RWPE2 (cell line): ENCODE measurements around the gene NRAP.

ENCODE experiments used
- ATAC-seq: fragments of 200-7000 bp; cut with Tn5 transposase; 3 replicates; pipeline ENCODE4 v1.9.1; 2021; ENCODE audit warnings: low read depth
- DNase-seq: peaks from one replicate; pipeline ENCODE4 v3.0.0-alpha.2; 2020; ENCODE audit warnings: low spot score
- H3K27ac ChIP-seq: fragments of 450-650 bp; 2 replicates; pipeline ENCODE4 v1.5.1; 2017; ENCODE audit warnings: mild to moderate bottlenecking; ENCODE audit not compliant: poor library complexity, severe bottlenecking
- H3K27me3 ChIP-seq: fragments of 250-450 bp; sonication (Bioruptor Pico); 2 replicates; pipeline ENCODE4 v1.5.1; 2021; ENCODE audit warnings: mild to moderate bottlenecking, moderate library complexity; ENCODE audit not compliant: insufficient read depth, poor library complexity, severe bottlenecking
- H3K36me3 ChIP-seq: fragments of 250-450 bp; sonication (Bioruptor Pico); 2 replicates; pipeline ENCODE4 v1.5.1; 2020; ENCODE audit warnings: low read depth, mild to moderate bottlenecking, moderate library complexity
- H3K4me1 ChIP-seq: fragments of 250-450 bp; sonication (Bioruptor Pico); 2 replicates; pipeline ENCODE4 v1.5.1; 2021; ENCODE audit warnings: mild to moderate bottlenecking, moderate library complexity; ENCODE audit not compliant: insufficient read depth, poor library complexity, severe bottlenecking
- H3K4me3 ChIP-seq: fragments of 250-450 bp; sonication (Bioruptor Pico); 2 replicates; pipeline ENCODE4 v1.5.1; 2021; ENCODE audit warnings: mild to moderate bottlenecking, moderate library complexity; ENCODE audit not compliant: severe bottlenecking
- H3K9me3 ChIP-seq: fragments of 250-450 bp; sonication (Bioruptor Pico); 2 replicates; pipeline ENCODE4 v1.5.1; 2021; ENCODE audit warnings: mild to moderate bottlenecking, moderate library complexity; ENCODE audit not compliant: severe bottlenecking
- TF ChIP-seq, protein P1 (sequence below): fragments of 450-650 bp; IDR thresholded peaks from one replicate; pipeline ENCODE4 v1.5.1; 2017; ENCODE audit warnings: mild to moderate bottlenecking, moderate library complexity; ENCODE audit not compliant: poor library complexity, severe bottlenecking

NRAP gene

DNA sequence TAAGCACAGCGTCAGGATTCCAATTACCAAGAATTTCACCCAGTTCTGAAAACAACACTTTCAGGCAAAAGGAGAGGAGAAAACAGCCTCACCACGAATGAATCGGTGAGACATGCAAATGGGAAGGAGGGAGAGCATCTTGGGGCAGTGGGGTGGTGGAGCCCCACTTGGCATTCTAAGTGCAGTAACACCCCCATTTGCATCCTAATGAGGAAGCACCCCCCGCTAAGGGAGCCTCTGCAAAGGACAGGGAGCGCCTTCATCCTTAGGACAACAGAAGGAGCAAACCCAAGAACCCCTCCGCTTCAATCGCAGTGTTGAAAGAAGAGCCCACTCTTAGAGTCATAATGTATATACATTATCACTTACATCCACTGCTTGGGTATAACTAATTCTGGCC lies 46.8 kb downstream of the NRAP start:
- Histone ChIP-seq H3K4me1 (no peaks in the 10 kb centered on the region), H3K27ac (no peak overlapping the region), H3K4me3 (no peak overlapping the region), H3K27me3 (peaks cover 4% of the 10 kb centered on the region), H3K36me3 (no peaks in the 10 kb centered on the region), H3K9me3 (no peaks in the 10 kb centered on the region)
- no peak for ATAC-seq
- DNase-seq, result no peak
- TF ChIP-seq, protein P1, sequence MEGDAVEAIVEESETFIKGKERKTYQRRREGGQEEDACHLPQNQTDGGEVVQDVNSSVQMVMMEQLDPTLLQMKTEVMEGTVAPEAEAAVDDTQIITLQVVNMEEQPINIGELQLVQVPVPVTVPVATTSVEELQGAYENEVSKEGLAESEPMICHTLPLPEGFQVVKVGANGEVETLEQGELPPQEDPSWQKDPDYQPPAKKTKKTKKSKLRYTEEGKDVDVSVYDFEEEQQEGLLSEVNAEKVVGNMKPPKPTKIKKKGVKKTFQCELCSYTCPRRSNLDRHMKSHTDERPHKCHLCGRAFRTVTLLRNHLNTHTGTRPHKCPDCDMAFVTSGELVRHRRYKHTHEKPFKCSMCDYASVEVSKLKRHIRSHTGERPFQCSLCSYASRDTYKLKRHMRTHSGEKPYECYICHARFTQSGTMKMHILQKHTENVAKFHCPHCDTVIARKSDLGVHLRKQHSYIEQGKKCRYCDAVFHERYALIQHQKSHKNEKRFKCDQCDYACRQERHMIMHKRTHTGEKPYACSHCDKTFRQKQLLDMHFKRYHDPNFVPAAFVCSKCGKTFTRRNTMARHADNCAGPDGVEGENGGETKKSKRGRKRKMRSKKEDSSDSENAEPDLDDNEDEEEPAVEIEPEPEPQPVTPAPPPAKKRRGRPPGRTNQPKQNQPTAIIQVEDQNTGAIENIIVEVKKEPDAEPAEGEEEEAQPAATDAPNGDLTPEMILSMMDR, result no peak

DNA sequence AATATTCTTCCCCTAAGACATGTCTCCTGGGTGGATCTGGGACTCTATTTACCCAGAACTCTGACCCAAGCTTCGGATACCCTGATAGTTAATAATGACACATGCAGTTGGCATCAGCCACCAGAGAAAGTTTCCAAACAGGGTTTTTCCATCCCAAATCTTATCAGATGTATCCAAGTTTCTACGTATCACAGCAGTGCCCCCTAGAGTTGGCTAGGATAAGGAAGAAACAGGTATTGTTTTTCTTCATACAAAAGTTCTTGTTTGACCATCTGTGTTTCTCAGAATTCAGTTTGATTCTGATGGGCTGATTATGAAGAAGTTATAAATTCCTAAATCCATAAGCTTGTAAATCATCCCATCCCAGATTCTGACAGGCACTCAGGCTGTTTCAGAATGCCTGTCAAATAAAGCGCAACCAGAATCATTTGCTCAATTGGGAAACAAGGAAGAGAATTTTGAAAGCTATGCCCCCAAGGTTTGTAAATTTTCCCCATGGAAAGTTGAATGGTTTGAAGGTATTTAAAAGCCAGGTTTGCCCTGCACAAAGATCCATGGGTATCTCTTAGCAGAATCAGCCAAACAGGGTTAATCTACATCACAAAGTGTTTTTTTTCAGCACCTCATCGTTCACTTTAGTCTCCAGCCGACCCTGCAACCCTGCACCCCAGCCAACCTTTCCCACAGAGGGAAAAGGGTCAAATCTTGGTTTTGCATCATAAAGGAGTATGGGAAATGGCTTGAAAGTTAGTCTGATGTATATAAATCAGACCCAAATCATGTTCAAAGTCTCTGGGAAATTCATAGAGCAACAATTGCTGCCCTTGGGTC lies 47.4 kb downstream of the NRAP start:
- H3K27me3 ChIP-seq, result no peaks in the 10 kb centered on the region
- no peaks in the 10 kb centered on the region for H3K9me3 ChIP-seq
- H3K4me3 ChIP-seq, result no peak overlapping the region
- no peaks in the 10 kb centered on the region for H3K36me3 ChIP-seq
- TF ChIP-seq, protein P1, result peak; percentile 24
- H3K4me1 ChIP-seq, result no peaks in the 10 kb centered on the region
- no peak for DNase-seq
- ATAC-seq, result no peak
- H3K27ac ChIP-seq, result no peak overlapping the region

DNA sequence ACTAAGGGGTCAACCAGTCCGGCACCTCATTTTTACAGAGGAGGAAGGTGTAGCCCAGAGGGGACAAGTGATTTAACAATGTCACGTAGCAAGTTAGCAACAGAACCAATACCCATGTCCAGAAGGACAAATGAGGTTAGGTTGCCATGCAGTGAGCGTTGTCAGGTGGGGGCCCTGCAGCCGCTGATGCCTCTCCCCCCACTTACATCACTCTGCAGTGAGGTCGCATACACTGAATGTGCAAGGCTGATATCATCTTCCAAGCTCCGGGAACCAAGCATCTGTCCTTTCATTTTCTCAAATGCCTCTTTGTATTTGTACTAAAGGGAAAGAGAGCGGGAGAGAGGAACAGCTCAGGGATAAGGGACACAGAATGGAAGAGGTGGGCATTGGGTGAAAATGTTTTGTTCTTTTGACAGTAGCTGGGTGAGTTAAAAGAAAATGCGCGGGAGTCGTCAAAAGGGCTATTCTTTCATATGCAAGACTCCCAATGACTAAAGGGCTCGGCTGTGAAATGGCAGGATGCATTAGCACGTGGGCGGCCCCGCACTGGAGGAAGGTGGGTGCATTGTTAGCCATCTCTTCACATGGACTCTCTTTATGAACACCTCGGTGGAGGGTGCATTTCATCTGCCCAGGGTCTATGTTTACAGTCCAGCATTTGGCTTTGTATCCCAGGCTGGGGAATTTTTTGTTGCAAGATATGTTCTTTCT lies 49.7 kb downstream of the NRAP start:
- no peaks in the 10 kb centered on the region for H3K9me3 ChIP-seq
- no peaks in the 10 kb centered on the region for H3K4me1 ChIP-seq
- no peaks in the 10 kb centered on the region for H3K27me3 ChIP-seq
- DNase-seq (no peak), ATAC-seq (no peak)
- no peak overlapping the region for H3K27ac ChIP-seq
- TF ChIP-seq, protein P1, result no peak
- H3K4me3 ChIP-seq, result no peak overlapping the region
- no peaks in the 10 kb centered on the region for H3K36me3 ChIP-seq

DNA sequence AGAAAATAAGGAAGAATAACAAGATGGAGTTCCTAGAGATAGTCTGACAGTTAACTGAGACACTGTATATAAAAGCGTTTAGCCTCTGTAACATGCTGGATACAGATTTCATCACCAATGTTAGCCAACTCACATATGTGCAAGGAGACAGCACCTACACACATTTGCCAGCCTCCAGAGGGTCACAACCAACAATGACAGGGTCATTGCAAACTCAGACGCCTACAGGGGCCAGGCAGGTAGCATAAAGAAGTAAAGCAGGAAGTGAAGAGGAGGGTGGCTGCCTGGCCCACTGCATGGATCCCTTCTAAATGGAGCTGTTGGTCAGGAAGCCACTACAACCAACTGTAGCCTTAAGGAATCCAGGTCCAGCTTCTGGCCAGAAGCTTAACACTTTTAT lies 50.4 kb downstream of the NRAP start:
- Histone ChIP-seq H3K27ac (no peak overlapping the region), H3K4me1 (no peaks in the 10 kb centered on the region), H3K4me3 (no peak overlapping the region), H3K9me3 (no peaks in the 10 kb centered on the region), H3K27me3 (no peaks in the 10 kb centered on the region), H3K36me3 (no peaks in the 10 kb centered on the region)
- DNase-seq (no peak), ATAC-seq (no peak)
- TF ChIP-seq, protein P1, result no peak
